Neural crest cell (in vitro differentiated cells): ENCODE results near the gene AMACR. TPM values are rescaled to one million over a fixed set of nuclear protein-coding genes. Genes with fewer than 3 reads are reported as not detected.

Experiments
- DNase-seq: peaks from one replicate; pipeline ENCODE4 v3.0.0; 2021; ENCODE audit warnings: low read depth, mixed read lengths, low spot score
- H3K27ac Mint-ChIP-seq: one replicate; pipeline ENCODE4 v1.8.0; 2021; ENCODE audit warnings: mild to moderate bottlenecking, mixed read lengths; ENCODE audit not compliant: unreplicated experiment
- H3K27me3 Mint-ChIP-seq: 2 replicates; pipeline ENCODE4 v1.8.0; 2021; ENCODE audit warnings: low read depth, mild to moderate bottlenecking, mixed read lengths
- H3K36me3 Mint-ChIP-seq: 2 replicates; pipeline ENCODE4 v1.8.0; 2021; ENCODE audit warnings: low read depth, mild to moderate bottlenecking, mixed read lengths
- H3K4me1 Mint-ChIP-seq: 2 replicates; pipeline ENCODE4 v1.8.0; 2021; ENCODE audit warnings: mixed read lengths
- H3K4me3 Mint-ChIP-seq: one replicate; pipeline ENCODE4 v1.8.0; 2021; ENCODE audit warnings: mild to moderate bottlenecking, mixed read lengths
- H3K9me3 Mint-ChIP-seq: 2 replicates; pipeline ENCODE4 v1.8.0; 2021; ENCODE audit warnings: mixed read lengths
- CTCF ChIP-seq: fragments of 200-600 bp; sonication (generic); conservative IDR thresholded peaks from 2 replicates; pipeline ENCODE4 v1.5.0; 2021; ENCODE audit warnings: antibody characterized with exemption, mild to moderate bottlenecking
- total RNA-seq: library from RNA; stranded (reverse); gene quantifications from 2 replicates; pipeline ENCODE4 v1.2.1, GENCODE V29; 2021

Gene AMACR
- total RNA-seq, 1 donor from 2014 or later: 14.3 TPM

DNA sequence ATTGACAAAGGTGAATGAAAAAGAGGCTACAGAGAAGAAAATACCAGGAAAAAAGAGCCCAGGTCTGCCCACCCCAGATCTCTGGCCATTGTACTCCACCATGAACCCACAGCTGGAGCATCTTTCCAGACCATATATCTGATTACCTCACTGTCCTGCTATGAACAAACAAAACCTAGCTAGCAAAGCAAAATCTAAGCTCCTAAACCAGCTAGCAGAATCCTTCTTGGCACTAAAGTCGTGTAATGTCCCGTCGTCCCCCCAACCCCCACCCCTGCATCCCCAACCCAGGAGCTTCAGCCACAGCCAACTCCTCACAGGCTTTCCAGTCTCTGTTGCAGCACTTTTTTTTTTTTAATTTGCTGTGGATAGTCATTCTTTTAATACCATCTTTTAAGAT lies 32.6 kb upstream of the AMACR start:
- H3K4me1 Mint-ChIP-seq: peaks cover 72% of the 10 kb centered on the region
- peaks cover 8% of the 10 kb centered on the region for H3K9me3 Mint-ChIP-seq
- H3K27me3 Mint-ChIP-seq: no peaks in the 10 kb centered on the region
- DNase-seq: no peak
- no peak overlapping the region for H3K27ac Mint-ChIP-seq
- H3K36me3 Mint-ChIP-seq: peaks cover 11% of the 10 kb centered on the region
- peak overlapping the region; percentile 21 for H3K4me3 Mint-ChIP-seq
- no peak for TF ChIP-seq CTCF

DNA sequence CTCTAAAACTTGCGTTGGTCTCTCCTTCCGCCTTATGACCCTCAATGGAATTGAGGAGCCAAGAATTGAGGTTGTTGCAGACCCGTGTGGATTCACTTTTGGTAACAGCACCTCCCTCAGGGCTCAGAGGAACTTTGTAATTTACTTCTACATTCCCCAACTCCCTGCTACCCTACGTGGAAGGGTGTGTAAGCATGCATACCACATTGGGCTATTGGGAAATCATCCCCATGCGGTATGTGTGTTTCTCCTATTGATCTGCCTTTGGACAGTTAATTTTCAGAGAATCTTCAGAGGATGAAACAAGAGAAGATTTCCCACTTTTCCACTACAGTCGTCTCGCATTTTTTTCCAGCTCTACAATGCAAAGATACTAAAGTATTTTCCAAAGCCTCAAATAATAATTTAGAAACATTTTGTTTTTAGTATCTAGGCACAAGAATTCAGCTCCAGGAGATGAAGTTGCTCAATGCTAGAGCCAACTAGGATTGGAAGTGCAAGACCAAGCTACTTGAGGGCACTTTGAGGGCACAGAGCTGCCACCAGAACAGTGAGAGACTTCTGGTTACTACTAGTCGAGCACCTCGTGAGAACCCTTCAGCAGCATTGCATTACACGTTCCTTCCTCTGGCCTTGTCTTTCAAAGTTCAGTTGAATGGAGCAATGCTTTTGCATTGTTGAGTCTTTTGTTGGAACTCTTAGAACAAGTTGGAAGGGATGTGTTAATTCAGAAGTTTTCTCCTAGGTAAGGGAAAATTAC lies 31.7 kb upstream of the AMACR start:
- peaks cover 8% of the 10 kb centered on the region for H3K9me3 Mint-ChIP-seq
- H3K4me1 Mint-ChIP-seq: peaks cover 77% of the 10 kb centered on the region
- DNase-seq: no peak
- no peak overlapping the region for H3K27ac Mint-ChIP-seq
- no peak for TF ChIP-seq CTCF
- H3K36me3 Mint-ChIP-seq: peaks cover 18% of the 10 kb centered on the region
- no peaks in the 10 kb centered on the region for H3K27me3 Mint-ChIP-seq
- no peak overlapping the region for H3K4me3 Mint-ChIP-seq

GRCh38 chr5:34038838-34039237 lies 31.0 kb upstream of the AMACR start:
- Mint-ChIP-seq H3K4me1 (peaks cover 77% of the 10 kb centered on the region), H3K9me3 (peaks cover 8% of the 10 kb centered on the region), H3K27ac (peak overlapping the region; percentile 37), H3K36me3 (peaks cover 19% of the 10 kb centered on the region), H3K27me3 (no peaks in the 10 kb centered on the region), H3K4me3 (no peak overlapping the region)
- DNase-seq: no peak
- no peak for TF ChIP-seq CTCF

- no peak for DNase-seq
- Mint-ChIP-seq H3K9me3 (peaks cover 9% of the 10 kb centered on the region), H3K4me3 (no peak overlapping the region), H3K4me1 (peaks cover 74% of the 10 kb centered on the region), H3K27me3 (no peaks in the 10 kb centered on the region), H3K27ac (no peak overlapping the region), H3K36me3 (peaks cover 21% of the 10 kb centered on the region)
- no peak for TF ChIP-seq CTCF
Measured at GRCh38 chr5:34038390-34038789, 30.5 kb upstream of the AMACR start.

- Mint-ChIP-seq H3K36me3 (peaks cover 26% of the 10 kb centered on the region), H3K27ac (no peak overlapping the region), H3K4me1 (peaks cover 73% of the 10 kb centered on the region), H3K4me3 (no peak overlapping the region), H3K27me3 (no peaks in the 10 kb centered on the region), H3K9me3 (peaks cover 11% of the 10 kb centered on the region)
- no peak for TF ChIP-seq CTCF
- no peak for DNase-seq
Measured at GRCh38 chr5:34037726-34038125, 29.9 kb upstream of the AMACR start.
